NCI-H226 (cell line): ENCODE data around the gene CEP83.
"Not testable (repeated sequence)": the region's sequence is repeated elsewhere in the genome, so short reads cannot be mapped to it uniquely, and the experiment has no call there.

Experiments
- DNase-seq: peaks from one replicate; pipeline ENCODE4 v3.0.0-alpha.2; 2015

Gene CEP83

DNA sequence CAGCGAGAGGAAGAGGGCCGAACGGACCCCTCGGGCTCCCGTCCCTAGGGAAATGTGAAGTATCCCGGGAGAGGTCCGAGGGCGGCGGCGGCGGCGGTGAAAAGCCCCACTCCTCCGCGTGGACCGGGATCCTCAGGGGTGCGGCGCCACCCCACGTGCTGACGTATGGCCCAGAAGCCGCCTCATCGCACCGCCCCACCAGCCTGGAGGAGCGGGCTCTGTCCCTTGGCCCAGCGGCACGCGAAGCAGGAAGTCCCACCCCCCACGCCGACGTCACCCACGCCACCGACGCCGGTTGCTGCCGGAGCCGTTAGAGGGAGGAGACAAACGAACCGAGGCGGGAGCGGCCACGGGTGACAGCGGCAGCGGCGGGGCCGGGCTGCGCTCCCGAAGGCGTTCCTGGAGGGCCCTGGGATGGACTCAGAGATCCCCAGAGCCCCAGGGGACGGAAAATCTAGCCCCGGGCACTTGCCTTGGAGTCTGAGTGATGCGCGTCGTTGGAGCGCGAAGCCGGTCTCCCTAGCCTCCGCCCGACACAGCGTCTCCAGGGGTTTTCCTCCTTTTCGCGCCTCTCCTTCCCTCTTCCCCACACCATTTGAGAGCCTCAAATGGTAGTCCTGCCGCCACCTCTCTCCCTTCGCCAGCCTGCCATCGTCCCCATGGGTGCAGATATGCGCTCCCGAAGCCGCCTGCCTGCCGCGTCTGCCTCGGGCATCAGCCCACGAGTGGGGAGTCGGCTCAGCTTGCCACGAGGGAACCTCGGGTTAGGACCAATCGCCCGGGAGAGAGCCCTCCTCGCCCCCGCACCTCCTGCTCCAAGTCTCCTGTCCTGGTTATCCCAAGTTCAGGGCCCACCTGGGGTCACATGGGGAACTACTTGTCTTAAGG lies at the start of gene CEP83:
TSS of gene CEP83 (minus strand) at position 140 of the 888 bp plus-strand sequence. CDS start 47,377 bp downstream, outside the sequence.
- peak; percentile 81 for DNase-seq

DNA sequence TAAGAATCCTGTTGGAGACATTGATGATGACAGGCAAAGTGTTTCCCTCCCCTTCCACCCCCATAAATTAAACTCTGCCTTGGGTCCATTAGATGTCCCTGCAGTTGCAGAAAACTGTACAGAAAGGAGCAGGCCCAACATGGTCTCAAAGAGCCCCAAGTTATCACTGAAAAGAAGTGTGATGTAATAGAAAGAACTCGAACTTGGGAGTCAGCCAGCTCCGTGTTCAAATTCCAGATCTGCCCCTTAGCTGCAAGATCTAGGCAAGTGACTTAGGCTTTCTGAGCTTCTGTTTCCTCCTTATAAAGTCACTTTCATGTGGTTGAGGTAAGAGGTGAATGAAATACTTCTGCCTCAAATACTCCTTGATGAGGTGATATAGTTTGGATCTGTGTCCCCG lies 49.6 kb upstream of the CEP83 start:
- DNase-seq: no peak

DNA sequence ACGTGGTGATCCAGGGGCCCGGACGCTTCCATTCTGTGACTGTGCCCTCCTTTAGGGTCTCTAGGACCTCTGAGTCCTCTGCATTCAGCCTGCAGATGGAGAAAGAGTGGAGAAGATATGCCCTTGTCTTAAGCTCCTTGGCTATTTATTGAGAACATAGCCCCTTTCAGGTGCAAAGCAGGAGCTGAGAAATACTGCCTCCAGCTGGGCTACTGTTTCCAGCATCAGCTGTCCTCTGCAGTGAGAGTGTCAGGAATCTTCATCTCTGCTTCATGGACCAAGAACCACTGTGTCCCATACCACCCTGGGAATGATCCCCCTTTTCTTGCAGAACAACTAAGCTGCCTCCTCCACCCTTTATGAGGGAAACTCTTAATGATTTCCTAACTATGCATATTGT lies 47.8 kb upstream of the CEP83 start:
- no peak for DNase-seq

DNA sequence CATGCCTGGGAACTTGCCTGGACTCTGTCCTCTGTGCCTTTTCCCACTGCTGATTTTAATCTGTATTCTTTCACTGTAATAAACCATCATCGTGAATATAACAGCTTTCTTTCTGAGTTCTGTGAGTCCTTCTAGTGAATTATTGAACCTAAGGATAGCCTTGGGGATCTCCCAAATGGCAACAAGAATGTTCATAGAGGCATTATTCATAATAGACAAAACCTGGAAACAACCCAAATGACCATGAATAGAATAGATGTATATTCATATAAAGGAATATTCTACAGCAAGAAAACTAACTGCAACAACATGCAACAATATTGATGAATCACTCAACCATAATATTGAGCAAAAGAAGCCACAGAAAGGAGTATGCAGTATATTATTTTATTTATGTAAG lies 44.7 kb upstream of the CEP83 start:
- no peak for DNase-seq

GRCh38 chr12:94503619-94504018 lies 44.0 kb upstream of the CEP83 start:
- no peak for DNase-seq

- DNase-seq: no peak
Measured at GRCh38 chr12:94500831-94501567, 41.3 kb upstream of the CEP83 start.

DNA sequence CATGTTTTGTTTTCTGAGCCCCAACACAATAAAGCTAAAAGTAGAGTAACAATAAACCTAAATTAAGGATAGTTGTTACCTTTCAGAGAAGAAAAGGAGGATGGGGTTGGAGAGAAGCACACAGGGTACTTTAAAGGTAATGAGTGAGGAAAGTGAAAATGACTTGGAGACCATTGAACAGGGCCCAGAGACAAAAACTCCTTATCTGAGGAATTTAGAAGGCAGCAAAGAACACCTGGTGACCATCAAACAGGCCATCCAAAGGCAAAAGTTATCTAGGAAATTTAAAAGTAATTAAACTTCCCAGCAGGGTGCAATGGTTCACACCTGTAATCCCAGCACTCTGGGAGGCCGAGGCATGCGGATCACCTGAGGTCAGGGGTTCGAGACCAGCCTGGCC lies 39.0 kb upstream of the CEP83 start:
- no peak for DNase-seq

GRCh38 chr12:94498073-94498472 lies 38.4 kb upstream of the CEP83 start:
- peak; percentile 11 for DNase-seq

DNA sequence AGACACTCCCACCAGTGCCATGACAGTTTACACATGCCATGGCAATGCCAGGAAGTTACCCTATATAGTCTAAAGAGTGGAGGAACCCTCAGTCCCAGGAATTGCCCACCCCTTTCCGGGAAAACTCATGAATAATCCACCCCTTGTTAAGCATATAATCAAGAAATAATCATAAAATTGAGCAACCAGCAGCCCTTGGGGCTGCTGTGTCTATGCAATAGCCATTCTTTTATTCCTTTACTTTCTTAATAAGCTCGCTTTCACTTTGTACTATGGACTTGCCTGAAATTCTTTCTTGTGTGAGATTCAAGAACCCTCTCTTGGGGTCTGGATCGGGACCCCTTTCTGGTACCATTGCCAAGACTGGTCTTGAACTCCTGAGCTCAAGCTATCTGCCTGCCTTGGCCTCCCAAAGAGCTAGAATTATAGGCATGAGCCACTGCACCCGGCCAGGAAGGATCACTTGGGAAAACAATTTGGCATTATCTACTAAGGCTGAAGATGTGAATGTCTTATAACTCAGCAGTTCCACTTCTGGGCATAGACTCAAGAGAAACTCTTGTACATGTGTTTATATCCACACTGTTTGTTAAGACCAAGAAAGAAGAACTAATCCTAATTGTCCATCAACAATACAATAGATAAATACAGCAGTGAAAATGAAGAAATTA lies 35.9 kb upstream of the CEP83 start:
- DNase-seq: no peak

DNA sequence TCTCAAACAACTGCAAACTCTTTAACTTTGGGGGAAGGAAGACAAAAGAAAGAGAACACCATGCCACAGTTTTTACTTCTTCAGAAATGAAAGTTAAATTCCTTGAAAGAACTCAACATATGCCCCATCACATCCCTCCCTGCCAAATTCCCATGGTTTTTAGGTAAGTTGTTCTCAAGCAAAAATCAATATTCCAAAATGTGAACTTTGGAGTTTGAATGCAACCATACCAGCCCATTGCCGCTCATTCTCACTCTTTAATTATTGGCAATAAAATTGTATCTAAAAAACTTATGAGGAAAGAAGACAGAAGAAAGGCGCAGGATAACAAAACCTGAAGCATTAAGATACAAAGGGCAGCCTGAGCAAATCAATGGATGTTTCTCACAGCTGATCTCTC lies 31.8 kb upstream of the CEP83 start:
- DNase-seq: no peak

GRCh38 chr12:94488463-94488862 lies 28.8 kb upstream of the CEP83 start:
- no peak for DNase-seq

DNA sequence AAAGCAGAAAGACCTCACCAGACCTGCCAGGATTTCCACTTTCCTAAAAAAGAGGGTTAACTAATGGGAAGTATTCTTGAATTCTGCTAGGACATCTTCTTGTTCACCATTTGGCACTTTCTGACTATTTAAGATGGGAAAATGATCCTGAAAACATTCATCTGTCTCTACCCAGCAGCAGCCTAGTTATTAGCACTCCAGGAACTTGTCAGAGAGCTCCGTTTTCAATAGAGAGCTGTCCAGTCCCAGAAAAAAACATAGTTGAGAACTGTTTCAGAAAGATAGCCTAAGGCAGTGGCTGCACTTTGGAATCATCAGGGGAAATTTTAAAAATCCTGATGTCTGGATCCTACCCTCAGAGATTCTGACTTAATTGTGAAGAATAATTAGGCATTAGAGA lies 22.1 kb upstream of the CEP83 start:
- no peak for DNase-seq

DNA sequence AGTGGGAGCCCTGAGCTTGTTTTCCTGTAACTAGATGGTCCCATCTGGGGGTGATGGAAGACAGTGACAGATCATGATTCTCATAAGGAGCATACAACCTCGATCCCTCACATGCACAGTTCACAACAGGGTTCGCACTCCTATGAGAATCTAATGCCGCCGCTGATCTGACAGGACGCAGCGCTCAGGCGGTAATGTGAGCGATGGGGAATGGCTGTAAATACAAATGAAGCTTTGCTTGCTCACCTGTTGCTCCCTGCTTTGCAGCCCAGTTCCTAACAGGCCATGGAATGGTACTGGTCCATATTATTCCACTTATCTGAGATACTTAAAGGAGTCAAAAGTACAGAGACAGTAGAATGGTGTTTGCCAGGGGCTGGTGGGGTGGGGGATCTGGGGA lies 9.9 kb upstream of the CEP83 start:
- DNase-seq: no peak

DNA sequence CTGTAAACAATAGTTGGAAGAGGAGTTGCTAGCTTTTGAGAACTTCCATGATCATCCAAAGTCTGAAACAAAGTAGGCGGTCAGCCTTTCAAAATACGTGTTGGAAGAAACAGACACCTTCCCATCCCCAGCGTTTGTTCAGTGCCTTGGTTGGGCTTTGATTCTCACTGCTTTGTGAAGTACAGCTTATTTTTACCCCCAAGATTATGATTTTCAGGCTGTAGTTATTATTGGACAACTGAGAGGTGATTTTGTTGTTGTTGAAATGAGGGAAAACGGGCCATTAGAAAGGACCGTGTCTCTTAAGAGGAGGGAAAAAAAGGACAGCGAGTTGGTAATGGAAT lies 921 bp upstream of the CEP83 start:
- DNase-seq: no peak

DNA sequence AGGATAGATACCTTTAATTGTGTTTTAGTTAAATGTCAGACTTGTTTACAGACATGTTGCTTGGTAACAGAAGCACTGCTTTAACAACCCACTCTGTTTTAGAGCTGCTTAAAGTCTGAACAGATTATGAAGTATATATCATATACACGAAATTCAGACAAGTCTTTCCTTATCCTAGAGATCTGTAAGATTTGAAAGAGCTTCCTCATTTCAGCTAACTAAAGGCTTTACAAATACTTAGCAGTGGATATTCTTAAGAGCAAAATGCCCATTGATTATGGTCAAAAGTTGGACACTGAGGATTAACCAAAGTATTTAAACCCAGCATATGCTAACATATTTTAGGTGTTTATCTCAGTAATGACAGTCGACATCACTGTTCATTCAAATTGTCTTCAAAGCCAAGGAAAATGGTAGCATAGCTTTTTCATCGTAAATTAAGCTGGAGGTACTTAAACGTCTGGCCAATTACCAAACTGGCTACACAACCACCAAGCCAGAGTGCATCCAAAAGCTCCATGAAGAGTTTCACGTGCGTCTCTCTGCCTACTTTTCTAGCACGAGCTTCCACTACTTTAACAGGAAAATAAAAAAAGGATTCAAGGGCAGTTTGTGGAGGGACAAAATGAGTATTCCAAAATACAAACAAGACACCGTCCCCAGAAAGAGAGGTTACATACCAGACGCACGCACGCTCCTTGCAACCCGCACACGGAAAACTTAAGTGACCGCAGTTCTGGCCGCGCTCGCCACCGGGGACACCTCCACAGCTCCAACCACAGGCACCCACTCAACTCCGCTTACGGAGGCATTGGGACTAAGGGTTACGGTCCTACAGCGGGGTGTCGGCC lies 565 bp downstream of the CEP83 start:
- DNase-seq: no peak

GRCh38 chr12:94457311-94457710 lies 2.4 kb downstream of the CEP83 start:
- no peak for DNase-seq

DNA sequence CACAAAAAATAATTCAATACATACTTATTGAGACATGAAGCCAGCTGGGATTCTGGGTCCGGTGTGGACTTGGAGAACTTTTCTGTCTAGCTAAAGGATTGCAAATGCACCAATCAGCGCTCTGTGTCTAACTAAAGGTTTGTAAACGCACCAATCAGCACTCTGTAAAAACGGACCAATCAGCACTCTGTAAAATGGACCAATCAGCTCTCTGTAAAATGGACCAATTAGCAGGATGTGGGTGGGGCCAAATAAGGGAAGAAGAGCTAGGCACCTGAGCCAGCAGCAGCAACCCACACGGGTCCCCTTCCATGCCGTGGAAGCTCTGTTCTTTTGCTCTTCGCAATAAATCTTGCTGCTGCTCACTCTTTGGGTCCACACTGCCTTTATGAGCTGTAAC lies 5.3 kb downstream of the CEP83 start:
- DNase-seq: not testable (repeated sequence)

DNA sequence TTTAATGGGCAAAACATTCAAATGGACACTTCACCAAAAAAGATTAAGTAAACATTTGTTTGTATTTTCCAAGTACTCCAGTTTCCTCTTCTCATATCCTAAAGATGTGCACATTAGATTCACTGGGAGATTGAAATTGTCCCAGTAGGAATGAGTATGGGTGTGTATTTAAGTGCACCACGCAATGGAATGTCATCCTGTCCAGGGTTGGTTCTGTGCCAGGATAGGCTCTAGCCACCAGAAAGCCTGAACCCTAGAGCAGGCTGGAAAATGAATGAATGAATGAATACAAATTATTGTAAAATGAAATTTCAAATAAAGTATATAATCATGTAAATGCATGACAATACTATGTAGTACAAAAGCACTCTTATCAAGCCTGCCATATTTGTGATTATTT lies 14.0 kb downstream of the CEP83 start:
- DNase-seq: no peak

- no peak for DNase-seq
Measured at GRCh38 chr12:94437303-94437702, 22.4 kb downstream of the CEP83 start.

DNA sequence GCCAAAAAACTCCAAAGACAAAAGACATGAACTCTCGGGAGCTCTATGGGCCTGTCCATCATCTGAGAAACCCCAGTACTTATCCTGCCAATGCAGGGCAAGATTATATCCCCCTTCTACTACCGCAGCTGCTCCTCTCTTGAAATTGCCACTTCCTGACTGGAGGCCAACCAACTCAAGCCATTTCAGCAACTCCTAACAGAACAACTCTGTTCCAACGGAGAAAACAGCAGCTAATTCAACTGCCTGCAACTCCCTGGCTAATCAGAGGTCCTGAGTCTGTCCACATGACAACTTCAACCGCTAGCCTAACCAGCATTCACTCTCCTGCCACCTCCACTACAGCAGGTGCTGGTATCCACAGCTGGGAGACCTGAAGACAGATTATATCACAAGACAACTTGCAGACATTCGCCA lies 24.1 kb downstream of the CEP83 start:
- DNase-seq: no peak

DNA sequence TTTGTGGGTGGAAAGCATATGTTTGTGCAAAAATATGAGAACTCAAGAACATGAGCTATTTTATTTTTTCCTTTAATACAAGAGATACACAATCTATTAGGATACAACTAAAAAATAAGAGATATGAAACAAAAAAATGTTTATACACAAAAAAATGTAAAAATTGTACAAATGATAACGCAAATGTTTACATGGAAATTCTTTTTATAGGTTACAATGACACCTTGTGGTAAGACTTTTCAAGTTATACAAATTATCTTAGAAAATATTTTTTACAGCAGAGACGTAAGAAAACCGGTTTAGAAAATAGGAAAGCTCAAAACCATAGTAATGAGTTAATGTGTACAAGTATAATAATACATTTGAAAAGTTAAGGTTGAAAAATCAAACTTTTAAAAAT lies 25.5 kb downstream of the CEP83 start:
- DNase-seq: no peak

- no peak for DNase-seq
Measured at GRCh38 chr12:94433744-94434143, 25.9 kb downstream of the CEP83 start.

DNA sequence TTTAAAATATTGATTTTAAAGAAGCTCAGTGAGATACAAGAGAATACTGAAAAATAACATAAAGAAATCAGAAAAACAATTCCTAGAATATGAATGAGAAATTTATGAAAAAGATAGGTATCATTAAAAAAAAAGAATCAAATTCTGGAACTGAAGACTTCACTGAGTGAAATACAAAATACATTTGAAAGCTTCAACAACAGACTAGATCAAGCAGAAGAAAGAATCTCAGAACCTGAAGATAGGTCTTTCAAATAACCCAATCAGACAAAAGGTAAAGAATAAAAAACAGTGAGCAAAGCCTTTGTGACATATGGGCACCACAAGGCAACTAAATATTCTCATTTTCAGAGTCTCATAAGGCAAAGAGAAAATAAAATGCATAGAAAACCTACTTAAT lies 29.4 kb downstream of the CEP83 start:
- DNase-seq: no peak
